ENCODE results near the gene PPP1R7. TPM values are rescaled to one million over a fixed set of nuclear protein-coding genes. Genes with fewer than 3 reads are reported as not detected.

PPP1R7 gene
- polyA plus RNA-seq, 1 of the 3 experiments (the other 2 are of a cell fraction): 56.9 TPM

- peaks cover 24 to 62% of the 10 kb centered on the region in 2 experiments for H3K36me3 ChIP-seq (replicated peaks in 1 of 2; ENCODE audit: control insufficient read depth in 1 of 2, insufficient read depth in 2 of 2, low read length in 1 of 2)
- H3K9me3 ChIP-seq: no peaks in the 10 kb centered on the region
- WGBS (ENCODE audit: low lambda C conversion rate): 92% methylated on average over 11 of the region's 26 CpGs
- H3K27me3 ChIP-seq (ENCODE audit: insufficient read depth): no peaks in the 10 kb centered on the region
- H4K20me1 ChIP-seq (ENCODE audit: insufficient read depth): peaks cover 47% of the 10 kb centered on the region
- H2AFZ ChIP-seq (ENCODE audit: low read depth): no peak overlapping the region
- peaks cover 7% of the 10 kb centered on the region for H3K79me2 ChIP-seq (ENCODE audit: insufficient read depth)
- H3K27ac ChIP-seq (ENCODE audit: low read depth in 2 of 2, low read length in 1 of 2): no peak overlapping the region
- H3K9me2 ChIP-seq: no peaks in the 10 kb centered on the region
- H3K9ac ChIP-seq: no peak overlapping the region
- H3F3A ChIP-seq (replicated peaks; ENCODE audit: insufficient read depth): peaks cover 23% of the 10 kb centered on the region
- no peak overlapping the region for H3K4me3 ChIP-seq (ENCODE audit: low read depth in 2 of 2, low read length in 1 of 2)
- peaks cover 9 to 24% of the 10 kb centered on the region in 2 experiments; a peak in 1 of 4 replicates for H3K4me1 ChIP-seq (ENCODE audit: control insufficient read depth in 1 of 2, insufficient read depth in 2 of 2, low read depth in 1 of 2, low read length in 1 of 2)
- POLR2A ChIA-PET: no interaction called here
- no peak for DNase-seq
- no peak overlapping the region for H3K4me2 ChIP-seq
- CTCF ChIA-PET: interaction anchor here (1.1 to 1.3 kb wide), 3 partner anchors 87 to 314 kb away, joined by 3 read pairs; no protein-coding TSS in a partner anchor
- TF ChIP-seq ZBTB33 (IDR thresholded peaks at IDR 0.05; ENCODE audit: borderline replicate concordance, low read depth) (no peak), EZH2phosphoT487 (IDR thresholded peaks at IDR 0.05; ENCODE audit: borderline replicate concordance, low read depth) (no peak), NFIC (IDR thresholded peaks at IDR 0.05; ENCODE audit: borderline replicate concordance) (no peak), NRF1 (IDR thresholded peaks at IDR 0.05; ENCODE audit: low read depth, low read length) (no peak), MEF2A (IDR thresholded peaks at IDR 0.05; ENCODE audit: borderline replicate concordance, low read depth) (no peak), GABPA (IDR thresholded peaks at IDR 0.05; ENCODE audit: low read depth) (no peak), FOXJ3 (CRISPR knock-in tag; IDR thresholded peaks at IDR 0.05) (no peak), TEAD4 (IDR thresholded peaks at IDR 0.05; ENCODE audit: borderline replicate concordance, insufficient read depth) (no peak), FOSL2 (IDR thresholded peaks at IDR 0.05; ENCODE audit: borderline replicate concordance, low read depth) (no peak), REST (IDR thresholded peaks at IDR 0.05; ENCODE audit: low read depth, low read length) (no peak)
Measured at GRCh38 chr2:241228081-241228859, 78.0 kb downstream of the PPP1R7 start.
